AG04450 (cell line): ENCODE data around the gene C14orf132. TPM values are rescaled to one million over a fixed set of nuclear protein-coding genes. Genes with fewer than 3 reads are reported as not detected.

ENCODE experiments used
- CTCF ChIA-PET: fragments of 300-600, 350-600 bp; formaldehyde crosslinking; extraction: SDS; loops from one replicate; lab custom pipeline; 2022; ENCODE audit warnings: antibody characterized with exemption, inconsistent platforms; lab: Charles Lee
- POLR2A ChIA-PET: fragments of 350-600 bp; formaldehyde crosslinking; extraction: SDS; loops from one replicate; lab custom pipeline; 2021; ENCODE audit warnings: antibody characterized with exemption, inconsistent platforms; lab: Yijun Ruan, JAX
- DNase-seq: peaks from one replicate; pipeline ENCODE4 v3.0.0-alpha.2; 2011; ENCODE audit warnings: low read depth, low spot score
- H3K27ac ChIP-seq: one replicate; pipeline ENCODE4 v1.5.1; 2012; ENCODE audit warnings: low read depth, low read length, control low read depth
- H3K27me3 ChIP-seq: one replicate; pipeline ENCODE4 v1.6.0; 2012; ENCODE audit warnings: low read length; ENCODE audit not compliant: control insufficient read depth, insufficient read depth
- H3K4me3 ChIP-seq: 2 replicates; pipeline ENCODE4 v1.5.1; 2011; ENCODE audit warnings: mild to moderate bottlenecking, low read depth, low read length, control low read depth
- H3K9me3 ChIP-seq: 2 replicates; pipeline ENCODE4 v1.5.1; 2012; ENCODE audit warnings: low read length; ENCODE audit not compliant: control insufficient read depth, insufficient read depth
- CTCF ChIP-seq: IDR thresholded peaks from 2 replicates; pipeline ENCODE4 v1.5.1; 2011; ENCODE audit warnings: low read depth, low read length, control low read depth, inconsistent platforms
- polyA plus RNA-seq: library from polyadenylated mRNA; depleted of rRNA; stranded (reverse); fragments of >200 nt; gene quantifications from 2 replicates; pipeline ENCODE4 v1.2.3, GENCODE V29; 2011

C14orf132 gene
- polyA plus RNA-seq, 1 experiment = 42.0 TPM

DNA sequence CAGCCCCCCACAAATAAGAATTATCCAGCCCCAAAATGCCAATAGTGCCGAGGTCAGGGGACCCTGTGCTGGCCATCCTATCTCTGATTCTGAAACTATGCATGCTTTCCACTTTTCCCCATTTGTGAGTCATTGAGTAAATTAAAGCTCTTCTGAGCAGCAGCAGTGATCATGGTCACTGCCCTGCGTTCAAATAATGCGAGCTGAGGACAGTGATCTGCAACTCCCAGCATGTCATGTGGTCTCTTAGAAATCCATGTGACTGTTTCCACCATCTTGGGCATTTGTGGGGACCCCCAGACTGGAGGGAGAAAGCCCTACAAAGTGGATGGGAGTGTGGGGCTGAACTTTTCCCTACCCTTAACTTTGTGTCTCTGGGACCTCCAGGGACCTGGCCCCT lies 53.8 kb downstream of the C14orf132 start:
- ChIA-PET CTCF (interaction anchor here (0.5 to 2.4 kb wide), 4 partner anchors 94 to 205 kb away, joined by 3 to 10 read pairs (median 4); no protein-coding TSS in a partner anchor), POLR2A (no interaction called here)
- no peak for DNase-seq
- Histone ChIP-seq H3K27me3 (no peaks in the 10 kb centered on the region), H3K27ac (no peak overlapping the region), H3K9me3 (no peaks in the 10 kb centered on the region), H3K4me3 (no peak overlapping the region)
- TF ChIP-seq CTCF = no peak

GRCh38 chr14:96094211-96094610 lies 55.0 kb downstream of the C14orf132 start:
- no peak for DNase-seq
- ChIA-PET CTCF (interaction anchor here (0.7 to 2.4 kb wide), 2 partner anchors 95 to 1914 kb away, joined by 3 to 10 read pairs; no protein-coding TSS in a partner anchor), POLR2A (interaction anchor here (1.2 kb wide), 1 partner anchor 11 kb away, joined by 4 read pairs; no protein-coding TSS in a partner anchor)
- Histone ChIP-seq H3K27me3 (no peaks in the 10 kb centered on the region), H3K4me3 (no peak overlapping the region), H3K27ac (no peak overlapping the region), H3K9me3 (no peaks in the 10 kb centered on the region)
- no peak for TF ChIP-seq CTCF

DNA sequence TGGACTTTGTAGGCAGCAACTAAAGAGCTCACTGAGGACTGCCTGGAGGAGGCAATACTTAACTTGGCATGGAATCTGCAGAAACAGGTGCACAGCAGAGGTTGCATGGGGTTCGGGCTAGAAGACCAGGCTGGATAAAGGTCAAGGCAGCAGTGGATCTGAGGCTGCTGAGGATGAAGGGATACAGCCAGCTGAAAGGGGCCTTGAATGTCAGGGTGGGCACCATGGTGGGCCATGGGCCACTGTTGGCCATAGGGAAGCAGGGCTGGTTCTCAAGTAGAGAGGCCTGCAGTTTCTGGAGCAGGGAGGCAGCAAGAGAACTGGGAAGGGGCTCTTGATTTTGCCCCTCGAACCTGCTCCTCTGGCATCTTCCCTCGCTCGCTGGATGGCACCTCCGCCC lies 55.5 kb downstream of the C14orf132 start:
- CTCF ChIA-PET = interaction anchor here (0.8 to 2.2 kb wide), 3 partner anchors 96 to 535 kb away, joined by 4 to 19 read pairs (median 8); no protein-coding TSS in a partner anchor
- no peak overlapping the region for H3K4me3 ChIP-seq
- no peak overlapping the region for H3K27ac ChIP-seq
- POLR2A ChIA-PET = interaction anchor here (1.0 to 1.2 kb wide), 2 partner anchors 10 to 171 kb away, joined by 4 read pairs; no protein-coding TSS in a partner anchor
- no peak for DNase-seq
- TF ChIP-seq CTCF = no peak
- no peaks in the 10 kb centered on the region for H3K27me3 ChIP-seq
- no peaks in the 10 kb centered on the region for H3K9me3 ChIP-seq

DNA sequence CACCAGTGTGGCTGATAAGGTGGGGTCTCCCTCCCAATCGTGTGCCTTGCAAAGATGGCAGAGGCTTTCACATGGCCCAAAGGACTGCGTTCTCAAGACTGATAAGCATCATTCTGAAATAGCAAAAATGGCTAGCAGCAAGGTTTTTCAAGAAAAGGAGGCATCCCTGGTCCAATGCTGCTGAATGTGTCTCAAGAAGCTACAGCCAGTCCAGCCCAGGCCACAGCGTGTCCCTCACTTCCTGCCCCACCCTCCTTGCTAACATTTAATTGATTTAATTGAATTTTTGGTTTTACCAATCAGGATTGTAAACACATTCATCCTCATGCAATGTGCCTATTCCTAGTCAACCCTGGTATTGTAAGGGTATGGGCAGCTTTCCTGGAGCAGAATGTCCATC lies 55.9 kb downstream of the C14orf132 start:
- Histone ChIP-seq H3K4me3 (no peak overlapping the region), H3K27ac (peak overlapping the region; percentile 85), H3K9me3 (no peaks in the 10 kb centered on the region), H3K27me3 (no peaks in the 10 kb centered on the region)
- no peak for DNase-seq
- no peak for TF ChIP-seq CTCF
- ChIA-PET POLR2A (interaction anchor here (1.0 to 1.2 kb wide), 6 partner anchors 9 to 171 kb away, joined by 3 to 4 read pairs (median 4); no protein-coding TSS in a partner anchor), CTCF (interaction anchor here (0.7 to 2.2 kb wide), 5 partner anchors 9 to 535 kb away, joined by 3 to 19 read pairs (median 6); no protein-coding TSS in a partner anchor)
